Right renal cortex interstitium (tissue), 3 donors: Measurements from ENCODE around the gene APCDD1. TPM values are rescaled to one million over a fixed set of nuclear protein-coding genes. Genes with fewer than 3 reads are reported as not detected.
A peak's percentile ranks its signal among the peaks of the same experiment; 100 is the strongest.

ENCODE experiments used
- DNase-seq, 3 donors: peaks; one replicate each; pipeline ENCODE4 v3.0.0-alpha.2; 2013; ENCODE audit warnings: low read depth in 3 of 3, low spot score in 2 of 3
- polyA plus RNA-seq, 3 donors: library from polyadenylated mRNA; unstranded; fragments of 120-200 nt; gene quantifications; one replicate each; pipeline ENCODE4 v1.2.1, GENCODE V29; 2013; ENCODE audit not compliant: insufficient read length in 3 of 3

Gene APCDD1
- polyA plus RNA-seq, result 100 to 1,000 TPM in 2 of 3 donors, 10 to 100 TPM in 1; 57.3 to 126 (median 126) TPM

GRCh38 chr18:10453806-10454680 is at the start of gene APCDD1:
TSS of gene APCDD1 (plus strand) at chr18:10454635. CDS start at chr18:10454982, 347 bp downstream.
- DNase-seq, result peak in 2 of 3 donors; percentile 58 to 69

DNA sequence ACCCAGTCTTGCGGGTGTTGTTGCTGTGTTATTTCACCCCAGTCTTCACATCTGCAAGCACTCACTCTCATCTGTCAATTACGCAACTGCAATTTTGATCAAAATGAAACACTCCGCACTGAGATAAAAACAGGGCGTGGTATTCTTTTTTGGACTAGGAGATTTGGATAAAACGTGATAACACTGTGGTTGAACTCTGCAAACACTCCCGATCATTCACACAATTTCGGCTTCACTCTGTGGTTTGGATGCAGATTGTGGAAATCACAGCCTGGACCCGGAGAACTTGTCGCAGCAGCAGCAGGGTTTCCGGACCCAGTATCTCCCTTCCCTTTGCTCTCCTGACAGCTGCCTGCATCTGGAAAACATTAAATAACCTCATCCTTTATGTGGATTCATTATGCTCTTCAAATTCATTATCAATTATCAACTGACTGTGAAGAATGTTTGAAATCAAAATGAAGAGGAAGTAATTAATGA is 49.4 kb upstream of the APCDD1 start:
- DNase-seq, result no peak

DNA sequence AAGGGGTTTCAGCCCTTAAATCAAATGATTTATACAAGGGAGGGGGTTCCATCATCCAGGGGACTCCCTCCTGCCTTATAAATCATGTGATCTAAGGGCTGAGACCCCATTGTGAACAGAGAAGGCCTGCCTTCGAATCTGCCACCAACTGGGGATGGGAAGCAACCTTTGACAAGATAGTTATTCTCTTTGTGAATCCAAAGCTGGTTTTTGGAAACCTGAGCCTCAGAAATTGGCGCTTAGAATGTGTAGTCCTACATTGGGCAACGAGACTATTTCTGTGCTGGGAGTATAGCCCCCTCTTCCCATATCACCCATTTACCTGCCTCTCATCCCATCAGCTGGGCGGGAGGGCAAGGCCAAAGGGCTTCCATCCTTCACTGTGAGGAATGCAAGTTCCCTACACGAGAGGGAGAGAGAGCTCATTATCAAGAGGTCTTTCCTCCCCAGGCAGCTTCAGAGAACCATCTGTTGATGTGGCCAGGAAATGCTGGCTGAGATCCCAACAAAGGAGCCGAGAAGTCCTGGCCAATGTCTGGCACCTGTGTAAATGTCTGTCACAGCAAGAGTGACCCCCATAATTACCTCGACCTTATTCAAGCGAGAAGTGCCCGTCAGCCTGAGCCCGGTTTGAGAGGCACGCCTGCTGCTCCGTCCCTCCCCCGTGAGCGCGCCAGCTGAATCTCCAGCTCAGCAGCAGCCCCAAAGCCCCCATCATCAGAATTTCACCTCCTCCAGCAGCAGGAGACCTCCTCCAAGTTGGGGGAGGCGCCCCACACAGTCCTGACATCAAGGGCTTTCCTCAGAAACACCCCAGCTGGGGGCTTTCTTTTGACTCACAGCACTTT is 48.4 kb upstream of the APCDD1 start:
- DNase-seq, result peak in 2 of 3 donors; percentile 32 to 41

DNA sequence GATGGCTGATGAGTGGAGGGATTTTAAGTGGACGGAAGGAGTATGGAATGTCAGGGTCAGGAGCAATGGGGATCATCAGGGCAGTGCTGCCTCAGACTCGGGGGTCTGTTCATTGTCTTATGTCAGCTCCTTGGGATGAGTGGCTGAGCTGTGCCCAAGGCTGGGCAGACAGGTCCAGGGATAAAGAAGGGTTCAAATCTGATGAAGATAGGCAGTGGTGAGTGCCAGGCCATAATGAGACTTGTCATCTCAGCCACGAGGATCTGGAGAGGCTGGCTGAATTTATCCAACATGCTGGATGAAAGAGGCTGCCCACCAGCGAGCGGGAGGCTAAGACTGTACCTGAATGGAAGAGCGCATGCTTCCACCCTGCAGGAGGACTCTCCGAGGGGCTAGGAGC is 46.3 kb upstream of the APCDD1 start:
- no peak for DNase-seq

DNA sequence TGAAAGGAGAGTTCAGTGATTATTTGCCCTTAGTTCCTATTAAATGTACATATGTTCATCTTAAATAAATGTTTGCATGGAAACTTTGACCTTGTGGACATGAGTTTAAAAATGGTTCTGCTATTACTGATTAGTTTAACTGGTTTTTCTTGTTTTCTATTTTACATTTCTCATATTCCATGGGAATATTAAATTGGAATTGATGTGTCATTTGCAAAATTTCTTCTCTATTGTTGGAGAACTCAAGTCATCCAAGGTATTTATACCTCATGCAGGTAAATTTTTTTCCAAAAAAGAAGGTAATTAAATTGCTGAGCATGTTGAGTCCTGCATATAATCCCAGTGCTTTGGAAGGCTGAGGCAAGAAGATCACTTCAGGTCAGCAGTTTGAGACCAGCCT is 45.4 kb upstream of the APCDD1 start:
- DNase-seq, result no peak

- DNase-seq, result no peak
Measured at GRCh38 chr18:10410472-10411308, 43.7 kb upstream of the APCDD1 start.

GRCh38 chr18:10412933-10413332 is 41.5 kb upstream of the APCDD1 start:
- no peak for DNase-seq

GRCh38 chr18:10413722-10414121 is 40.7 kb upstream of the APCDD1 start:
- DNase-seq, result no peak

GRCh38 chr18:10414293-10414842 is 40.1 kb upstream of the APCDD1 start:
- no peak for DNase-seq

- no peak for DNase-seq
Measured at GRCh38 chr18:10416065-10416464, 38.4 kb upstream of the APCDD1 start.

DNA sequence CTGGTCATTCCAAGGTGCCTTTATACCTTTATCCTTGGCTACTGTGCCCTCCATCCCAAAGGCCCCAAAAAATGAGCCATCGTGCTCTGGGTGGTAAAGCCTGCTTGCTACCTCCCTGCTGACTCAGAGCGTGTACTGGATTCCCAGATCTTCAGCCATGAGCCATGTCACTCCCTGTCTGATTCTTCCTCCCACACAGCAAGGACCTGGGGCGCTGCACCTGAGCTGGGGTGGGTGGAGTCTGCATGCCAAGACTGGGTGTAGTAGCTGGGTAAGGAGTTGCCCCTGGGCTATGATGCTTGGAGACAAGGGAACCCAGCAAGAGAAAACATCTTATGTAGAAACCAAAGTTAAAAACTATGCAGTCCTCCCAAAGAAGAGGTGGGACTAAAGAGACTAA is 37.2 kb upstream of the APCDD1 start:
- no peak for DNase-seq

DNA sequence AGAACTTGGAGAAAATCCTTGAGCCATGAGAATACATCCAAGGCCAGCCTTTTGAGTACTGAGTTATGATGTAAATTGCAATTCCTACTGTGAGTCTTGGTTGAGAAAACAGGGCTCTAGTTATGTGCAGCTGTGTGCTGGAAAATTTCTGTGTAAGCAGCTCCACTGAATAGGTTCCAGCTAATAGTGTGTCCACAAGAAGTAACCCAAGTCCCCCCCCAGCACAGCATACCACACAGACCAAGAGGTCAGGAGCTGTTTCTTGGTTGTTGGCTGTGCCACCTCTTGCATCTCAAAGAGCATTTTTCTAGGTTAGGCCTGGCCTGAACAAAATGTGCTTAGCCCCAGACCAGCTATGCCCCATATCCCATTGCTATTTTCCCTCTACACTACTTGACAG is 36.8 kb upstream of the APCDD1 start:
- DNase-seq, result no peak

DNA sequence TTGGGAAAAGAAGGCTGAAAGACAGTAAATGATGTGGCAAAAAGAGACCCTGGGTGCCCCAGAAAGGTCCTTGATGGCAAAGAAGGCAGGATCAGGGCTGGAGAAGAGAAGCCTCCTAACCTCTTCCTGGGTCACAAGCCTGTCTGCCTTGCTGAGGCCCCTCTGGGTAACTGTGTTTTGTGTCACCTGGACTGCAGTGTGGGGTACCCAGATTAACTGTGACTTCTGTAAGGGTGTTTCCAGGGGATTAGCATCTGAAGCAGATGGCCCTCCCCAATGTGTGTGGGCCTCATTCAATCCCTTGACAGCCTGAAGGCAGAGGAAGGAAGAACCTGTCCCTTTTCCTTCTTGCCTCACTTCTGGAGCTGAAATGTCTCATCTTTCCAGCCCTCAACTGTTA is 35.6 kb upstream of the APCDD1 start:
- DNase-seq, result no peak

DNA sequence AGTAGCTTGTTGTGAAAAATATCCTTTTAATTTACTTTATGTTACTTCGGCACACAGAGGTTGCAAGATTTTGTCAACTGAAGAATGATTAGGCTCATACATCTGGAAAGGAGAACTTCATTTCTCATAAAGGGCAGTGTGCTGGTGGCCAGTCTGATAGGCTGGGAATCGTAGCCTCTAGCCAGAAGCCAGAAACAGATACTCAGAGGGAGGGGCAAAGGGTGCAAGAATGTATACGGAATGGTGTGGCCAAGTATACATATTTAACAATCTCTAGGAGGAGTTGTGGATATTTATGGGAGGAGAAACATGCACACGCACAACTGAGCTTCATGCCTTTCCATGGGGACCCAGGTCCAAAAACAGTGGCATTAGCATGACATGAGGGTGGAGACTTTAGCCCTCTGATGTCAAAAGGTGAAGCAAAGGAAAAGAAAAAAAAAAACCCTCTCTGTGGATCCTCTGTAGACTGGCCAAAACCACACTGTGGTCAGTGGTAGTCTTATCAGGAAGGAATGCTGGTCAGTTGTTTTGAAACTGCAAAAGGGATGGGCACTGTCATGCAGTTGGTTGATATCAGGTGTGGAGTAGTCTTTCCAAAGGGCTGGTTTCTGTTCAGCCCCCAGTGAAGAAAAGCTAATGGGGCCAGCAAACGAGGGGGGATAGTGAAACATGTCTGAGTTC is 34.9 kb upstream of the APCDD1 start:
- no peak for DNase-seq

DNA sequence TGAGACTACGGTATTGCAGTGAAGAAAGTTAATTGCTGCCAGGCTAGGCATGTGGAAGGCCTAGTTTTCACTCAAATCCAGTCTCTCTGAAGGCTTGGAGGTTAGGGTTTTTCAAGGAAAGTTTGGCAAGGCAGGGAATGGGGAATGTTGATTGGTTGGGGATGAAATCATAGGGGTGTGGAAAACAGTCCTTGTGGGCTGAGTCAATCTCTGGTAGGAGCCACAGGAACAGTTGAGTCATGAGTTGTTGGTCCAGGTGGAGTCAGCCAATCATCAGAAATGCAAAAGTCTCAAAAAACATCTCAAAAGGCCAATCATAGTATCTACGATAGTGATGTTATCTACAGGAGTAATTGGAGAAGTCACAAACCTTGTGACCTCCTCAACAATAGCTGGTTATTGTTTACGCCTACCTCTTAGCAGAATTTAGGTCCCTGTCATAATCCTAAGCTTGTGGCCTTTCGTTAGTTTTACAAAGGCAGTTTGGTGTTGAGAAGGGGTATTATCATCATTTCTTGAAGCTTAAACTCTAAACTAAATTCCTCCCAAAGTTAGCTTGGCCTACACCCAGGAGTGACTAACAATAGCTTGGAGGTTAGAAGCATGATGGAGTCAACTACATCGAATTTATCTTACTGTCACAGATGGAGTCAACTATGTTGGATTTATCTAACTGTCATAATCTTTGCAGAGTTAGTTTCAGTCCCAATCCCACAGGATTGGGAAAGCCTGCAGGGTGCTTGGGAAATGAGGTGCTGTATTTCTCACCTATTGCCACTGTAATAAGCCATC is 33.7 kb upstream of the APCDD1 start:
- DNase-seq, result no peak

DNA sequence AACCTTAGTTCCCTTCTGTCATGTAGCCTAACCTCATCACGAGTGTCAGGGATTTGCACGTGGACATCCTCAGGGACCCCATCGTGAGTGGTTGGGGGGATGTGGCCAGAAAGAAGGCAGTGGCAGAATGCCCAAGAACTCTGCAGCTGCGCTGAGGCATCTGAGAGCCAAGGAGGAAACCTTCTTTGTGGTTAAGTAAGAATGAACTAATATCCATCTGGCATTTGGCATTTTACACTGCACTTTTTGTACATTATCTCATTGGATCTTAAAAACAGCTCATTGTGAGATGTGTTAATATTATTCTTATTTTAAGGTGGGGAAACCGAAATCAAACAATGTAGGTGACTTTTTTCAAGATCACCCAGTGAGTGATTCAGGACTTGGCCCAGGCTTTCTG is 32.6 kb upstream of the APCDD1 start:
- DNase-seq, result no peak

- no peak for DNase-seq
Measured at GRCh38 chr18:10422731-10423130, 31.7 kb upstream of the APCDD1 start.

- no peak for DNase-seq
Measured at GRCh38 chr18:10424585-10425307, 29.7 kb upstream of the APCDD1 start.
